GM21528 (cell line): ENCODE measurements around the gene PREB.
"Not testable (repeated sequence)": the region's sequence is repeated elsewhere in the genome, so short reads cannot be mapped to it uniquely, and the experiment has no call there.

ENCODE experiments used
- ATAC-seq: cut with Tn5 transposase; IDR thresholded peaks from one replicate; pipeline ENCODE4 v1.9.1; 2021; ENCODE audit warnings: mild to moderate bottlenecking, moderate library complexity; ENCODE audit not compliant: unreplicated experiment, low FRiP score

Gene PREB

DNA sequence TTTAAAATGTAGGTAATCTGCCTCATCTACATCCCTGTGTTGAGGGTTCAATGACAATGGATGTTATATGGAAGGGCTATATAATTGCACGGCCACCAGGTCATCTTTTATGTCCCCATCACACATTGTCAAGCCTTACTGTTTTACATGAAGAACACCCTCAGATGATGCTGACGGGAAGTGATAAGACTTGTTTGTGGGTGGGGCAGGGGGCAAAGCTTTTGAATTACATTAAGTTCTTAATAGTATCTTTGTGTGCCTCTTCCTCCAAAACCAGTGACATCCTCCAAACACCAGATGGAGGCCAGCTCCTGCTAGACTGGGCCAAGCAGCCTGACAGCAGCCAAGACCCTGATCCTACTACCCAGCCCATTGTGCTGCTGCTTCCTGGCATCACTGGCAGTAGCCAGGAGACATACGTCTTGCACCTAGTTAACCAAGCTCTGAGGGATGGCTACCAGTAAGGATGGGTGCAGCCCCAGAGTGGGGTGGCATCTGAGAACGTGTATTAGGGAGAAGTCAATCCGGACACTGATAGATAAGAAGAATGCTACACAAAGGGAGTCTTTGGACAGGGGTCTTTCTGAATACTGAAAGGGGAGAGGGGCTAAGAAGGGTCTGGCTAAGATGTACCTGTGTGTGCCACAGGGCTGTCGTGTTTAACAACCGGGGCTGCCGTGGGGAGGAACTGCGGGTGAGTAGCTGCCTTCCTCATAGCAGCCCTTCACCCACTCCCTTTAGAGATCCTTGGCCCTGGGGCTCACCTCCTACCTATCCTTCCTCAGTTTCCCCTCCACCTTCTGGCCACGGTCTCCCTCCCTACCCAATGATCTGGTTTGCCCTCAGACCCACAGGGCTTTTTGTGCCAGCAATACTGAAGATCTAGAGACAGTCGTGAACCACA lies 5.5 kb downstream of the PREB start:
- no peak for ATAC-seq

- ATAC-seq, result no peak
These were observed 6.4 kb downstream of the PREB start for GRCh38 chr2:27127883-27128667.

GRCh38 chr2:27126252-27126710 lies 8.2 kb downstream of the PREB start:
- no peak for ATAC-seq

- no peak for ATAC-seq
These were observed 9.3 kb downstream of the PREB start for GRCh38 chr2:27125104-27125503.

DNA sequence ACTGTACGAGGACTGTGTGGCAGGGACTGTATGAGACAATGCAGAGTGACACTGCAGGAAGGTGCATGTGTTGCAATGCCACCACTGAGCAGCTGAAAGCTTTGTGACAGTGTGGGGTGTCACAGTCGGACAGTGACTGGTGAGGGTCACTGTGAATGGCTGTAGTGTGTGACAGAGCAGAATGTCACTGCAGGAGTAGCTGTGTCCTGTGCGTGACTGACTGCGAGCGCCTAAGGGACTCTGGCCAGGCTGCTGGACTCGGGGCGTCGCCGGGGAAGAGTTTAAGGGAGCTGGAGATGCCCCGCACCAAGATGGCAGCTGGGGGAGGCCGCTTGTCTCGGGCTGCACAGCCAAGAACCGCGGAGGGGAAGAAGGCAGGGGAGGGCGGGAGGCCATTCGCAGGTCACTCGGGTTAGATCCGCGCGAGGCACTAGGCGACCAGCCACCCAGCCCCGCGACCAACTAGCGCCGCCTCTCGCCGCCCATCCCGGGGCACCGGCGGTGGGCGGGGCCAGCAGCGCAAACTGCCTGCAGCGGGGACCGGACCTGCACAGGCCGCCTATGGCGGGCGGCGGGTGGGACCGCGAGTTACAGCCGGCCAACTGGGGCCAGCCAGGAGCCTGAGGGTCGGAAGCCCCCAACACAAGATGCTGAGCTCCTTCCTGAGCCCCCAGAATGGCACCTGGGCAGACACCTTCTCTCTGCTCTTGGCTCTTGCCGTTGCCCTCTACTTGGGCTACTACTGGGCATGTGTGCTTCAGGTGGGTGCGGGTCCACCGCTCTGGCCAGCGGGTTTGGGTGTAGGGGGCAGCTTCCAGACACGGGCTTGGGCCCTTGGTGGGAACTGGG lies 10.9 kb downstream of the PREB start, which contains the start of gene ABHD1:
Gene ABHD1 (plus strand): TSS at position 514 of the 849 bp plus-strand sequence. CDS start 134 bp downstream, at position 648.
- ATAC-seq, result no peak

DNA sequence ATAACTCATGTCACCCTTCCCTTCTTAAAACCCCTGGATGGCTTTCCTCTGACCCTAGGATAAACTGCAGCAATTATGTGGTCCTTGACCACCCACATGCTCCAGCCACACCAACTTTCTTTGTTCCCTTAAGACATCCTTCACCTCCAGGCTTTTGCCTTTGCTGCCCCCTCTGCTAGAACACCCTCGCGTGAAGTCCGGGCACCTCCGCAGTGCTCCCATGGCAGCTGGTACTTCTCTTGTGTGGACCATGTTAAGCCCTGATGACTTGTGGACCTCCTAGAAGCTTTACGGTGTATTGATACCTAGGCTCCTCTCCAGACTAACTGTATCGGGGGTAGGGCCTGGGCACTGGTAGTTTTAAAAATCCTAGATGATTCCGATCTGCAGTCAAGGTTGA lies 11.6 kb downstream of the PREB start:
- no peak for ATAC-seq

DNA sequence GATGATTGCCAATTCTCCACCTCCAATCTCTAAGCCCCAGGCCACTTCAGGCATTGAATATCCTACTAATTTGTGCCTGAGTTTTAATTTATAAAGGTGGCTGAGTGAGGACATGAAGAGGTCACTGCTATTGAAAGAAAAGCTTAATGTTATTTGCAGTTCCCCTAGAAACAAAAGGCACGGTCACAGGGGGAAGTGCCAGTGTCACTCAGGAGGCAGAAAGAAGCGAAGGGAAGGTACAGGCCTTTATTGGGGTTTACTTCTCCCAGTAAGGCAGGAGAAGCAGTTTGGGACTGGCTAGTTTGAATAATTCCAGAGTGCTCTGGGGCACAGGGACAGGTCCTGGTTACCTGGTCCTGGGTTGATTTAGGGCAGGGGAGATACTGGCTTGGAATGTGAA lies 12.5 kb downstream of the PREB start:
- no peak for ATAC-seq

- ATAC-seq, result not testable (repeated sequence)
These were observed 15.1 kb downstream of the PREB start for GRCh38 chr2:27119330-27119670.

- no peak for ATAC-seq
These were observed 15.7 kb downstream of the PREB start, which contains the start of gene CGREF1 for GRCh38 chr2:27118525-27119329. CGREF1 (minus strand) TSS chr2:27119128; CDS start chr2:27104366, 14,762 bp downstream.

GRCh38 chr2:27117995-27118524 lies 16.4 kb downstream of the PREB start:
- no peak for ATAC-seq

GRCh38 chr2:27115519-27115918 lies 18.9 kb downstream of the PREB start:
- no peak for ATAC-seq

- not testable (repeated sequence) for ATAC-seq
These were observed 22.9 kb downstream of the PREB start for GRCh38 chr2:27111392-27112078.

DNA sequence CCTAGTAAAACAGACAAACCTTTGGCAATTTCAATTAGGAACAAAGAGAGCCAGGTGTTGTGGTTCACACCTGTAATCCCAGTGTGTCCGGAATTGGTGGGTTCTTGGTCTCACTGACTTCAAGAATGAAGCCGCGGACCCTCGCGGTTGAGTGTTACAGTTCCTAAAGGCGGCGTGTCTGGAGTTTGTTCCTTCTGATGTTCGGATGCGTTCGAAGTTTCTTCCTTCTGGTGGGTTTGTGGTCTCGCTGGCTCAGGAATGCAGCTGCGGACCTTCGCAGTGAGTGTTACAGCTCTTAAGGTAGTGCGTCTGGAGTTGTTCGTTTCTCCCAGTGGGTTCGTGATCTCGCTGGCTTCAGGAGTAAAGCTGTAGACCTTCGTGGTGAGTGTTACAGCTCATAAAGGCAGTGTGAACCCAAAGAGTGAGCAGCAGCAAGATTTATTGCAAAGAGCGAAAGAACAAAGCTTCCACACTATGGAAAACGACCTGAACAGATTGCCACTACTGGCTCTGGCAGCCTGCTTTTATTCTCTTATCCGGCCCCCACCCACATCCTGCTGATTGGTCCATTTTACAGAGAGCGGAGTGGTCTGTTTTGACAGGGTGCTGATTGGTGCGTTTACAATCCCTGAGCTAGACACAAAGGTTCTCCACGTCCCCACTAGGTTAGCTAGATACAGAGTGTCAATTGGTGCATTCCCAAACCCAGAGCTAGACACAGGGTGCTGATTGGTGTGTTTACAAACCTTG lies 23.7 kb downstream of the PREB start:
- not testable (repeated sequence) for ATAC-seq

DNA sequence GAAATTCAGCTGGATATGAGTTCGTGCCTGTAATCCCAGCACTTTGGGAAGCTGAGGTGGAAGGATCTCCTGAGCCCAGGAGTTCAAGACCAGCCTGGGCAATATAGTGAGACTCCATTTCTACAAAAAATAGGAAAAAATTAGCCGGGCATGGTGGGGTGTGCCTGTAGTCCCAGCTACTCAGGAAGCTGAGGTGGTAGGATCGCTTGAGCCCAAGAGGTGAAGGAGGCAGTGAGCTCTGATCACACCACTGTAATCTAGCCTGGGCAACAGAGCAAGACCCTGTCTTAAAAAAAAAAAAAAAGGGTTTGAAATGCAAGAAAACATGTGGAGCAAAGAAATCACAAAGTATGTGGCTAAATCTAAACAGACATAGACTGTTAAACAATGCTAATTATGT lies 25.4 kb downstream of the PREB start:
- no peak for ATAC-seq

- no peak for ATAC-seq
These were observed 26.2 kb downstream of the PREB start for GRCh38 chr2:27108221-27108620.

GRCh38 chr2:27105981-27106380 lies 28.5 kb downstream of the PREB start:
- ATAC-seq, result no peak

DNA sequence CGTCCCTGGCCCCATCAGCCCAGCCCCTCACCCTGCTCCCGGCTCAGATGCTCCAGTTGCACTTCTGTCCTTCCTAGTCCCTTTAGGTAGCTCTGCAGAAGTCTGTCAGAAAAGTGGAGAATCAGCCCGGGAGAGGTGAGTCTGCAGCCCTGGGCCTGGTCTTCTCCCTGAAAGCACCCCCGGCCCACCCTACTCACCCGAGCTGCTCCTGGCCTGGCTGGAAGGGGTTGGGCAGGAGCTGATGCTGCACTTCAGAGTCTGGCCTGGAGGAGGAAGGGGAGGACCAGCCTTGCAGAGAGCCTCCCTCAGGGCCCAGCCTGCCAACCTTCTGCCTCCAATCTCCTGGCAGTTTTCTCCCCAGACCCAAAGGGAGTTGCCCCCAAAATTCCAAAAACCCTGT lies 32.1 kb downstream of the PREB start:
- ATAC-seq, result no peak

- no peak for ATAC-seq
These were observed 34.4 kb downstream of the PREB start for GRCh38 chr2:27100036-27100435.
